Tibial nerve (tissue), 3 donors: ENCODE data around the gene G2E3.

Experiments
- CTCF ChIP-seq, 5 experiments: fragments of 200-600 bp in 3 of 5; fragments of 450-650 bp in 2 of 5; sonication (generic) in 3 of 5; IDR thresholded peaks; one replicate each; pipeline ENCODE4 v1.5.1; 2016 to 2019; ENCODE audit warnings: antibody characterized with exemption in 5 of 5, mild to moderate bottlenecking in 3 of 5, moderate library complexity in 2 of 5
- POLR2A ChIP-seq, 2 donors: fragments of 450-650 bp; IDR thresholded peaks; one replicate each; pipeline ENCODE4 v1.6.1; 2017; ENCODE audit warnings: antibody characterized with exemption in 2 of 2, mild to moderate bottlenecking in 2 of 2, moderate library complexity in 2 of 2

- TF ChIP-seq CTCF (IDR thresholded peaks at IDR 0.05) (no peak), POLR2A (IDR thresholded peaks at IDR 0.05) (no peak)
Observed at GRCh38 chr14:30621354-30621939, 62.5 kb downstream of the G2E3 start.
